CMK (cell line): ENCODE data around the gene LBP.
"Not testable (repeated sequence)": the region's sequence is repeated elsewhere in the genome, so short reads cannot be mapped to it uniquely, and the experiment has no call there.

Experiments used
- DNase-seq: peaks from one replicate; pipeline ENCODE4 v3.0.0-alpha.2; 2010; ENCODE audit warnings: low read depth

LBP gene

GRCh38 chr20:38395751-38396395 lies 49.6 kb downstream of the LBP start:
- DNase-seq = not testable (repeated sequence)

GRCh38 chr20:38402089-38402488 lies 55.8 kb downstream of the LBP start:
- DNase-seq = no peak

- no peak for DNase-seq
Measured at GRCh38 chr20:38402816-38403215, 56.5 kb downstream of the LBP start.

GRCh38 chr20:38404016-38404415 lies 57.7 kb downstream of the LBP start:
- DNase-seq = no peak

GRCh38 chr20:38405132-38405531 lies 58.9 kb downstream of the LBP start:
- no peak for DNase-seq

- no peak for DNase-seq
Measured at GRCh38 chr20:38406476-38406875, 60.2 kb downstream of the LBP start.

- no peak for DNase-seq
Measured at GRCh38 chr20:38407321-38407720, 61.0 kb downstream of the LBP start.

GRCh38 chr20:38407822-38408221 lies 61.5 kb downstream of the LBP start:
- DNase-seq = not testable (repeated sequence)

GRCh38 chr20:38412877-38413577 lies 66.7 kb downstream of the LBP start:
- no peak for DNase-seq

- DNase-seq = no peak
Measured at GRCh38 chr20:38414769-38415450, 68.6 kb downstream of the LBP start.

GRCh38 chr20:38418509-38419204 lies 72.4 kb downstream of the LBP start:
- no peak for DNase-seq

- no peak for DNase-seq
Measured at GRCh38 chr20:38420388-38421085, 74.3 kb downstream of the LBP start.

- DNase-seq = no peak
Measured at GRCh38 chr20:38421915-38422314, 75.6 kb downstream of the LBP start.

GRCh38 chr20:38423541-38423940 lies 77.3 kb downstream of the LBP start:
- no peak for DNase-seq

GRCh38 chr20:38424401-38424800 lies 78.1 kb downstream of the LBP start:
- DNase-seq = no peak

- DNase-seq = no peak
Measured at GRCh38 chr20:38426006-38426897, 80.0 kb downstream of the LBP start.
